GM23338 (cell line): ENCODE data around the gene C6orf15. TPM values are rescaled to one million over a fixed set of nuclear protein-coding genes. Genes with fewer than 3 reads are reported as not detected.

Experiments used
- ATAC-seq: fragments of 200-7000 bp; cut with Tn5 transposase; 3 replicates; pipeline ENCODE4 v1.9.1; 2020
- DNase-seq: peaks from one replicate; pipeline ENCODE4 v3.0.0-alpha.2; 2015; ENCODE audit warnings: low spot score
- H2AFZ ChIP-seq: fragments of 200-600 bp; sonication (generic); 2 replicates; pipeline ENCODE4 v1.8.0; 2016; ENCODE audit warnings: antibody characterized with exemption, mild to moderate bottlenecking, moderate library complexity
- H3F3A ChIP-seq: fragments of 200-600 bp; sonication (generic); replicated peaks from 2 replicates; pipeline ENCODE4 v1.8.0; 2017; ENCODE audit warnings: antibody characterized with exemption, mixed run types, low read depth
- H3K27ac ChIP-seq: fragments of 200-600 bp; sonication (generic); 2 replicates; pipeline ENCODE4 v1.6.1; 2016; ENCODE audit warnings: low read depth
- H3K27me3 ChIP-seq: fragments of 200-600 bp; sonication (generic); 2 replicates; pipeline ENCODE4 v1.8.0; 2016; ENCODE audit warnings: mild to moderate bottlenecking, mixed run types, moderate library complexity; ENCODE audit not compliant: insufficient read depth
- H3K36me3 ChIP-seq: fragments of 200-600 bp; sonication (generic); 2 replicates; pipeline ENCODE4 v1.8.0; 2016; ENCODE audit warnings: mild to moderate bottlenecking; ENCODE audit not compliant: insufficient read depth
- H3K4me1 ChIP-seq: fragments of 200-600 bp; sonication (generic); 2 replicates; pipeline ENCODE4 v1.8.0; 2016; ENCODE audit warnings: mild to moderate bottlenecking, moderate library complexity; ENCODE audit not compliant: insufficient read depth
- H3K4me2 ChIP-seq: fragments of 200-600 bp; sonication (generic); 2 replicates; pipeline ENCODE4 v1.7.1; 2017; ENCODE audit warnings: mixed run types
- H3K4me3 ChIP-seq: fragments of 200-600 bp; sonication (generic); 2 replicates; pipeline ENCODE4 v1.6.1; 2016; ENCODE audit warnings: mixed run types
- H3K79me2 ChIP-seq: fragments of 200-600 bp; sonication (generic); replicated peaks from 2 replicates; pipeline ENCODE4 v1.8.0; 2017; ENCODE audit warnings: mild to moderate bottlenecking; ENCODE audit not compliant: insufficient read depth
- H3K9me2 ChIP-seq: fragments of 200-600 bp; sonication (generic); 2 replicates; pipeline ENCODE4 v1.8.0; 2017; ENCODE audit not compliant: insufficient read depth
- H4K20me1 ChIP-seq: fragments of 200-600 bp; sonication (generic); replicated peaks from 2 replicates; pipeline ENCODE4 v1.8.0; 2017; ENCODE audit warnings: mild to moderate bottlenecking; ENCODE audit not compliant: insufficient read depth
- H3K27ac Mint-ChIP-seq: 2 replicates; pipeline ENCODE4 v1.8.0; 2020; ENCODE audit warnings: inconsistent platforms, mild to moderate bottlenecking, moderate library complexity, mixed read lengths
- H3K27me3 Mint-ChIP-seq: 3 replicates; pipeline ENCODE4 v1.8.0; 2022; ENCODE audit warnings: low read depth, mild to moderate bottlenecking, moderate library complexity, mixed read lengths, inconsistent platforms; ENCODE audit not compliant: insufficient read depth, poor library complexity
- H3K36me3 Mint-ChIP-seq: 3 replicates; pipeline ENCODE4 v1.8.0; 2021; ENCODE audit warnings: low read depth, mild to moderate bottlenecking, inconsistent platforms, moderate library complexity, mixed read lengths
- H3K4me1 Mint-ChIP-seq: 3 replicates; pipeline ENCODE4 v1.8.0; 2020; ENCODE audit warnings: mild to moderate bottlenecking, inconsistent platforms, mixed read lengths
- H3K4me3 Mint-ChIP-seq: 3 replicates; pipeline ENCODE4 v1.8.0; 2021; ENCODE audit warnings: moderate library complexity, mild to moderate bottlenecking, inconsistent platforms, mixed read lengths
- H3K9me3 Mint-ChIP-seq: 3 replicates; pipeline ENCODE4 v1.8.0; 2020; ENCODE audit warnings: moderate library complexity, mild to moderate bottlenecking, inconsistent platforms, mixed read lengths
- CREB1 ChIP-seq: fragments of 250-450 bp; sonication (Bioruptor Pico); IDR thresholded peaks from 2 replicates; pipeline ENCODE4 v1.5.0; 2020; ENCODE audit warnings: low read depth, mild to moderate bottlenecking, moderate library complexity
- EZH2 ChIP-seq: fragments of 200-600 bp; sonication (generic); IDR thresholded peaks from one replicate; pipeline ENCODE4 v1.8.0; 2017; ENCODE audit warnings: antibody characterized with exemption, mild to moderate bottlenecking, low read depth; ENCODE audit not compliant: unreplicated experiment
- EZH2phosphoT487 ChIP-seq: fragments of 200-600 bp; sonication (generic); IDR thresholded peaks from one replicate; pipeline ENCODE4 v1.8.1; 2018; ENCODE audit warnings: antibody characterized with exemption; ENCODE audit not compliant: unreplicated experiment
- JUNB ChIP-seq: IDR thresholded peaks from one replicate; pipeline ENCODE4 v1.6.1; 2016; ENCODE audit warnings: antibody characterized with exemption; ENCODE audit not compliant: unreplicated experiment
- POLR2AphosphoS5 ChIP-seq: IDR thresholded peaks from 2 replicates; pipeline ENCODE4 v1.6.1; 2016; ENCODE audit warnings: antibody characterized with exemption, low read depth
- STAT1 ChIP-seq: IDR thresholded peaks from one replicate; pipeline ENCODE4 v1.6.1; 2016; ENCODE audit warnings: antibody characterized with exemption; ENCODE audit not compliant: unreplicated experiment
- ZNF114 ChIP-seq: fragments of 250-450 bp; sonication (Bioruptor Pico); IDR thresholded peaks from 2 replicates; pipeline ENCODE4 v1.5.0; 2020; ENCODE audit warnings: mild to moderate bottlenecking, moderate library complexity
- ZNF331 ChIP-seq: fragments of 250-450 bp; sonication (Bioruptor Pico); IDR thresholded peaks from 2 replicates; pipeline ENCODE4 v1.5.0; 2020; ENCODE audit warnings: low read depth, mild to moderate bottlenecking, moderate library complexity
- polyA plus RNA-seq: library from polyadenylated mRNA; unstranded; fragments of >200 nt; fragmentation: Nextera tagmentation; extraction: Ambion mirVana; gene quantifications from 2 replicates; pipeline ENCODE4 v1.2.1, GENCODE V29; 2016
- total RNA-seq: library from RNA; depleted of rRNA; stranded (reverse); fragments of >200 nt; shearing (Covaris generic); gene quantifications from 2 replicates; pipeline ENCODE4 v1.2.3, GENCODE V29; 2014
- TF ChIP-seq, protein P1 (sequence below): IDR thresholded peaks from 2 replicates; pipeline ENCODE4 v1.6.1; 2016; ENCODE audit warnings: antibody characterized with exemption
- TF ChIP-seq, protein P2 (sequence below): IDR thresholded peaks from one replicate; pipeline ENCODE4 v1.6.1; 2018; ENCODE audit warnings: antibody characterized with exemption; ENCODE audit not compliant: unreplicated experiment
- TF ChIP-seq, protein P3 (sequence below), 2 experiments: fragments of 200-600 bp in 1 of 2; sonication (generic) in 1 of 2; conservative IDR thresholded peaks; 2 replicates each; pipeline versions ENCODE4 v1.5.1 to v1.6.1; 2016 to 2017; ENCODE audit warnings: antibody characterized with exemption in 2 of 2, low read depth in 2 of 2, mild to moderate bottlenecking in 2 of 2, moderate library complexity in 1 of 2

C6orf15 gene
- total and polyA plus RNA-seq, 2 experiments from 2014 or later = not detected

DNA sequence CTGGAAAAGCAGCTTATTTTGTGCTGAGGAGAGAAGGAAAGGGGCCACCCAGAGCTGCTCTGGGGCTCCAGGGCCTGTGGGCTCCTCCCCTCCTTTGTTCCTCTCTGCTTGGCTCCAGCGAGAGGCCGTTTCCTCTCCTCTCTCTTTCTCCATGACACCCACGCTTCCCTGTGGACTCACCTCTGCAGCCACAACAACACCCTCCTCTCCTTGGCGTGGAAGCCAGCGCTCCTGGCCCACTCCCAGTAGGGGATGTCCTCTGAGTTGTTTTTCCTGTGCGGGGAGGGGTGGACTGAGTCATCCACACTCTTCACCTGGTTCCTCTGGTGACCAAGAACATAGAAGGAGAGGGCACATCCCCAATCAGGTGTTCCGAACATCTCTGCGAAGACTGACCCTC lies 12.8 kb upstream of the C6orf15 start:
- Histone ChIP-seq H3K4me2 (no peak overlapping the region), H3K27ac (no peak overlapping the region), H3K27me3 (no peaks in the 10 kb centered on the region), H4K20me1 (no peaks in the 10 kb centered on the region), H3F3A (0 out of 2 replicates have a peak, but pooled peaks cover 4% of the 10 kb centered on the region), H2AFZ (peak overlapping the region; percentile 91), H3K36me3 (no peaks in the 10 kb centered on the region), H3K79me2 (no peaks in the 10 kb centered on the region), H3K4me1 (0 out of 2 replicates have a peak, but pooled peaks cover 4% of the 10 kb centered on the region), H3K4me3 (no peak overlapping the region), H3K9me2 (no peaks in the 10 kb centered on the region)
- H3K27me3 Mint-ChIP-seq = peaks cover 12% of the 10 kb centered on the region
- H3K27ac Mint-ChIP-seq = no peak overlapping the region; the same call in 1 of the 2 replicates
- H3K4me3 Mint-ChIP-seq = no peak overlapping the region
- peaks cover 24% of the 10 kb centered on the region for H3K4me1 Mint-ChIP-seq
- H3K9me3 Mint-ChIP-seq = no peaks in the 10 kb centered on the region; the same call in 2 of the 3 replicates
- no peaks in the 10 kb centered on the region for H3K36me3 Mint-ChIP-seq
- DNase-seq (no peak), ATAC-seq (peak; percentile 23)
- TF ChIP-seq JUNB (no peak), EZH2 (no peak), ZNF331 (CRISPR knock-in tag) (no peak), ZNF114 (no peak), POLR2AphosphoS5 (no peak), CREB1 (no peak), STAT1 (no peak), EZH2phosphoT487 (no peak)
- TF ChIP-seq, protein P1, sequence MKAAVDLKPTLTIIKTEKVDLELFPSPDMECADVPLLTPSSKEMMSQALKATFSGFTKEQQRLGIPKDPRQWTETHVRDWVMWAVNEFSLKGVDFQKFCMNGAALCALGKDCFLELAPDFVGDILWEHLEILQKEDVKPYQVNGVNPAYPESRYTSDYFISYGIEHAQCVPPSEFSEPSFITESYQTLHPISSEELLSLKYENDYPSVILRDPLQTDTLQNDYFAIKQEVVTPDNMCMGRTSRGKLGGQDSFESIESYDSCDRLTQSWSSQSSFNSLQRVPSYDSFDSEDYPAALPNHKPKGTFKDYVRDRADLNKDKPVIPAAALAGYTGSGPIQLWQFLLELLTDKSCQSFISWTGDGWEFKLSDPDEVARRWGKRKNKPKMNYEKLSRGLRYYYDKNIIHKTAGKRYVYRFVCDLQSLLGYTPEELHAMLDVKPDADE = no peak
- TF ChIP-seq, protein P2, sequence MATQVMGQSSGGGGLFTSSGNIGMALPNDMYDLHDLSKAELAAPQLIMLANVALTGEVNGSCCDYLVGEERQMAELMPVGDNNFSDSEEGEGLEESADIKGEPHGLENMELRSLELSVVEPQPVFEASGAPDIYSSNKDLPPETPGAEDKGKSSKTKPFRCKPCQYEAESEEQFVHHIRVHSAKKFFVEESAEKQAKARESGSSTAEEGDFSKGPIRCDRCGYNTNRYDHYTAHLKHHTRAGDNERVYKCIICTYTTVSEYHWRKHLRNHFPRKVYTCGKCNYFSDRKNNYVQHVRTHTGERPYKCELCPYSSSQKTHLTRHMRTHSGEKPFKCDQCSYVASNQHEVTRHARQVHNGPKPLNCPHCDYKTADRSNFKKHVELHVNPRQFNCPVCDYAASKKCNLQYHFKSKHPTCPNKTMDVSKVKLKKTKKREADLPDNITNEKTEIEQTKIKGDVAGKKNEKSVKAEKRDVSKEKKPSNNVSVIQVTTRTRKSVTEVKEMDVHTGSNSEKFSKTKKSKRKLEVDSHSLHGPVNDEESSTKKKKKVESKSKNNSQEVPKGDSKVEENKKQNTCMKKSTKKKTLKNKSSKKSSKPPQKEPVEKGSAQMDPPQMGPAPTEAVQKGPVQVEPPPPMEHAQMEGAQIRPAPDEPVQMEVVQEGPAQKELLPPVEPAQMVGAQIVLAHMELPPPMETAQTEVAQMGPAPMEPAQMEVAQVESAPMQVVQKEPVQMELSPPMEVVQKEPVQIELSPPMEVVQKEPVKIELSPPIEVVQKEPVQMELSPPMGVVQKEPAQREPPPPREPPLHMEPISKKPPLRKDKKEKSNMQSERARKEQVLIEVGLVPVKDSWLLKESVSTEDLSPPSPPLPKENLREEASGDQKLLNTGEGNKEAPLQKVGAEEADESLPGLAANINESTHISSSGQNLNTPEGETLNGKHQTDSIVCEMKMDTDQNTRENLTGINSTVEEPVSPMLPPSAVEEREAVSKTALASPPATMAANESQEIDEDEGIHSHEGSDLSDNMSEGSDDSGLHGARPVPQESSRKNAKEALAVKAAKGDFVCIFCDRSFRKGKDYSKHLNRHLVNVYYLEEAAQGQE = no peak
- TF ChIP-seq, protein P3, sequence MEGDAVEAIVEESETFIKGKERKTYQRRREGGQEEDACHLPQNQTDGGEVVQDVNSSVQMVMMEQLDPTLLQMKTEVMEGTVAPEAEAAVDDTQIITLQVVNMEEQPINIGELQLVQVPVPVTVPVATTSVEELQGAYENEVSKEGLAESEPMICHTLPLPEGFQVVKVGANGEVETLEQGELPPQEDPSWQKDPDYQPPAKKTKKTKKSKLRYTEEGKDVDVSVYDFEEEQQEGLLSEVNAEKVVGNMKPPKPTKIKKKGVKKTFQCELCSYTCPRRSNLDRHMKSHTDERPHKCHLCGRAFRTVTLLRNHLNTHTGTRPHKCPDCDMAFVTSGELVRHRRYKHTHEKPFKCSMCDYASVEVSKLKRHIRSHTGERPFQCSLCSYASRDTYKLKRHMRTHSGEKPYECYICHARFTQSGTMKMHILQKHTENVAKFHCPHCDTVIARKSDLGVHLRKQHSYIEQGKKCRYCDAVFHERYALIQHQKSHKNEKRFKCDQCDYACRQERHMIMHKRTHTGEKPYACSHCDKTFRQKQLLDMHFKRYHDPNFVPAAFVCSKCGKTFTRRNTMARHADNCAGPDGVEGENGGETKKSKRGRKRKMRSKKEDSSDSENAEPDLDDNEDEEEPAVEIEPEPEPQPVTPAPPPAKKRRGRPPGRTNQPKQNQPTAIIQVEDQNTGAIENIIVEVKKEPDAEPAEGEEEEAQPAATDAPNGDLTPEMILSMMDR (conservative IDR thresholded peaks at IDR 0.05; ENCODE audit: low read depth in 2 of 2) = no peak
